GM19238 (cell line): ENCODE results near the gene TMPRSS3.
"Not testable (repeated sequence)": the region's sequence is repeated elsewhere in the genome, so short reads cannot be mapped to it uniquely, and the experiment has no call there.

Experiments
- DNase-seq: peaks from one replicate; pipeline ENCODE4 v3.0.0; 2011; ENCODE audit warnings: low spot score; ENCODE audit not compliant: insufficient read length

The TMPRSS3 gene

DNA sequence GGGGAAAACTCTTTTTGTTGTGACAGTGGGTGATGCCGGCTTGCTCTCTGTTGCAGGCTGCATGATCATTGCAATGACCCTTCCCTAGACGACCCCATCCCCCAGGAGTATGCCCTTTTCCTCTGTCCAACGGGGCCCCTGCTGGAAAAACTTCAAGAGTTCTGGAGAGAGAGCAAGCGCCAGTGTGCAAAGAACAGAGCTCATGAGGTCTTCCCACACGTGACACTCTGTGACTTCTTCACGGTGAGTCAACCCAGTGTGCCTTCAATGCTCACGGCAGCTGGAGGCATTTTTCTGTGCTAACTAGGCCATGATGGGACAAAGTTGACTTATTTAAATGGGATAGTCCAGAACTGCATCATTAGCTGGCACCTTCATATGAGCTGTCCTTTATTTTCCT lies 13.5 kb upstream of the TMPRSS3 start:
- DNase-seq = no peak

DNA sequence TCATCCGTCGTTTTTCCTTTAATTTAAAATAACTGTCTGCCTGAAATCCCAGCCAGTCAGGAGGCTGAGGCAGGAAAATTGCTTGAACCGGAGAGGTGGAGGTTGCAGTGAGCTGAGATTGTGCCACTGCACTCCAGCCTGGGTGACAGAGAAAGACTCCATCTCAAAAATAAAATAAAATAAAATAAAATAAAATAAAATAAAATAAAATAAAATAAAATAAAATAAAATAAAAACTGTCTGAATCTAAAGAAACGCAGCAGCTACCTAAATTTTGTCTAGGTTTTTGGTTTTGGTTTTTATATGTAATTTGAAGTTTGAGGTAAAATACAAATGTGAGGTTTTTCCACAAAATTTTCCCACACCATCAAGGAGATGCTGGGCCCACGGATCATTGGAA lies 12.9 kb upstream of the TMPRSS3 start:
- not testable (repeated sequence) for DNase-seq

DNA sequence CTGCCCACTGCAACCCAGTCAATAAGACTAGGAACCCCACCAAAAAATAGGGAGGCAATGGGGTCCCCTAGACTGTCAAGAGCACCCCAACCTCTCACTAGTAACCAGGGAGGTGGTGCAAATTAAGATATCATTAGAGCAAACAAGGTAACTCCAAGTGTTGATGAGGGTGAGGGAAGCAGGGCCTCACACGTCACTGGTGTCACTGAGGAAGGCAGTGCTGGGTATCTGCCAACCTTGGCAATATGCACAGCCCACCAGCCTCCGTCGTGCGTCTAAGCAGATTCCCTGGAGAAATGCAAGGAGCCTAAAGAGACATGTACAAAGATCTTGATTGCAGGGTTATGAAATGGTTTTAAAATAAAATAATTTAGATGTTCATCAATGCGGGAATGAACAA lies 11.6 kb upstream of the TMPRSS3 start:
- DNase-seq = no peak

DNA sequence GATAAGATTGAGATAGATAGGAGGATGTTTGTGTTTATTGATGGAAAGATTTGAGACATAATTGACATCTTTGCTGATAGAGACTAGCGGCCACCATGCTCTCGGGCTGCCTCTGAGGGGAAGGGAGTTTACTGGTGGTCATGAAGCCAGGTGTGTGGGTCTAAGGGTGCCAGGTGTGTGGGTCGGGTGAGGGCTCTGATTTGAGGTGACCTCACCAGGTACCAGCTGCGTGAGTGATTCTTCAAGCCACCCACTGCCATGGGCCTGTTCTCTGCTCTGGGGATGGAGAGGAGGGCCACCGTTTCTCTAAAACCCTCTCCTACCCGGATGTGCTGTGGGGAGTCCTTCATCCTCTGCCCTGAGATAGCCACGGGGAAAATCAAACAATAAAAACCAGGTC lies 11.0 kb upstream of the TMPRSS3 start:
- no peak for DNase-seq

DNA sequence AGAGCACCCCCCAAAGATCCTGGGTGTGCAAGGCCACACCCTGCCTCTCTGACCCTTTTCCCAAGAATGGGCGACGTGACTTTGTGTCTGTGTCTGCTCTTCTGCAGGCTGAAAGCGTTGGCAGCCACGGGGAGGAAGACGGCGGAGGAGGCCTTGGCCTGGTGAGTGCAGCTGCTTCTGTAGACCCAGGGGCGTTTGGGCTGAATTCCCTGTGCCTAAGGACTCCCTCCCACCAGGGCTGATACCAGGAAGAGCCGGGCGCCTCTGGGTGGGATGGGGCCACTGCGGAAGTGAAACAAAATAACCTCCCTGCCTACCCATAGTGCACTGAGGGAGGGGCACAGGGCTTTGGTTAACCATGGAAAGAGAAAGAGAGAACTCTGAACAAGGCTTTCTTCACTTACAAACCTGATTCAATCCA lies 10.4 kb upstream of the TMPRSS3 start:
- DNase-seq = no peak

DNA sequence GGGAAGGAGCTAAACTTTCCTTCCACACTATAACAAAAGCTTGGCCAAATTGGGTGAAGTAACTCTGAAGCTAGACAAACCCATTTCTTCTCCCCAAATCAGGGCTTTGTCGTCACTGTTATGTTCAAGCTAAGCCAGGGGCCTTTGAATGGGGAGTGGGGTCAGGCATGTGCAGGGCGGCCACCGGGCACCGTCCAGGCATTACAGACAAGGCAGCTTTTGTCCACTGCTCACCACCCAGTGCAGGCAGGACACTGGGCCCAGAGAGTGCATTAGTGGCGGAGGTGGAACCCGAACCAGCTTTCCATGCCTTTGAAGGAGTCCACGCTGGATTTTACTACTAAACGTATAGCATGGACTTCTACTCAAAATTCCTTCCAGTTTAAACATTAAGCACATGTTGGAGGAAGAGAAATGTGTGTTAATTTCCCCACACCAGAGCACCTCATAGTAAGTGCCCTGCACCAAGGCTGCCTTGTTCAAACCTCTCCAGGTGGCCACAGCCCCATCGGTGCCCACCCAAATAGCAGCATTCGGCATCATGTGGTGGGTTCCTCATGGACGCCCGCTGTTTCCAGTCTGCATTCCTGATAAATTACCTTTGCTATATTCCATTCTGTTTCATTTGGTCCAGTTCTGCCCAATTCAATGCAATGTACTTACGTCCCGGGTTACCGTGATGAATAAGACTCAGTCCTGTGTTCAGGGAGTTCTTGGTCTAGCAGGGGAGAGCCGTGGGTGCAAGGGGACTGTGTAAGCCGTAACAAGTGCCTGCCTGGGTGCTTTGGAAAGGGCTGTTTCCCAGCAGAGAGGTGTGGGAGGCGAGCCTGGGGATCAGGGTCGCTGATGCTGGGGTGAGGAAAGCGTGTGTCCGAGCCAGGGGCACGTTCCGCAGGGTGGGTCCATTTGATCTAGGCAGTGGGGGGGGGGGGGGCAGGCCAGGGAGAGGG lies 9.5 kb upstream of the TMPRSS3 start:
- DNase-seq = no peak

DNA sequence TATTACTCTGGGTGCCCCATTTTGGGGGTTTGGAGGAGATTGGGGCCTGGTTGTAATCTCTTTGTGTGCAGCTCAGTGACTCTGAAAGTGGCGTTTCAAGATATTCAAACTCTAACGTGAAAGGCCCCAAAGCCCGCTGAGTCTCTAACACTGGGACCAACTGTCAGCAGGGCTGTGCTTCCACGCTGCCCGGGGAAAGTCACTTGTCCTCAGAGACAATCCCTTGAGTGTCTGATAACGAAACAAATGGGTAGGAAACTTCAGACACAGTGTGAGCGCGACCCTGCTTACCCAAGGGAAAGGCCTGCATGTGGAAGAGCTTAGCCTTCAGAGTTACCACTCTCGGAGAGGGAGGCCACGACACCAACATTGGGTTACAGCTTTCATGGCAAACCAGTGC lies 8.7 kb upstream of the TMPRSS3 start:
- no peak for DNase-seq

DNA sequence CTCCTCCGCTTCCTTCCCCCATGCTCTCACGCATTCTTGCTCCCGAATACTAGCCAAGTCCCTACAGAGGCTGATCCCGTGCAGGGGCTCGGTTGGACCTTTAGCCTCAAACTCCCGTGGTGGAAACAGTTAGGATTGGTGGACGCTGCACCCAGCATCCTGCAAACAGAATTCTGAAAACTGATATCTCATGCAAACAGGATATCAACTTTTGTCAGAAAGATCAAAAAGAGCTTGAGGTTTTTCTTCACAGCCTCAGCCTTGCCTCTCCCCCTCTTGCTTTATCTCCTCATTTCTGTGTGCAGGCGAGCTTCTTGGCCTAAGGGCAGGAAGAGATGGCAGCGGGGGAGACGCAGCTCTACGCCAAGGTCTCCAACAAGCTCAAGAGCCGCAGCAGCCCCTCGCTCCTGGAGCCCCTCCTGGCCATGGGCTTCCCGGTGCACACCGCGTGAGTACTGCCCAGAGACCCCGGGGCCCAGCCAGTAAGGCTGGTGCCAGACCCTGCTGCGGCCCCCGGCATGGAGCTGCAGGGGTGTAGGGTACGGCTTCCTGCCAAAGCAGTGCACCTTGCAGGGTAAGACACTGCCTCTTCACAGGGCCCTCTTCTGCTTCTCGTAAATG lies 7.9 kb upstream of the TMPRSS3 start, which contains the start of gene UBASH3A:
TSS of gene UBASH3A (plus strand) at position 292 of the 621 bp plus-strand sequence. CDS start at position 336, 44 bp downstream.
- no peak for DNase-seq

DNA sequence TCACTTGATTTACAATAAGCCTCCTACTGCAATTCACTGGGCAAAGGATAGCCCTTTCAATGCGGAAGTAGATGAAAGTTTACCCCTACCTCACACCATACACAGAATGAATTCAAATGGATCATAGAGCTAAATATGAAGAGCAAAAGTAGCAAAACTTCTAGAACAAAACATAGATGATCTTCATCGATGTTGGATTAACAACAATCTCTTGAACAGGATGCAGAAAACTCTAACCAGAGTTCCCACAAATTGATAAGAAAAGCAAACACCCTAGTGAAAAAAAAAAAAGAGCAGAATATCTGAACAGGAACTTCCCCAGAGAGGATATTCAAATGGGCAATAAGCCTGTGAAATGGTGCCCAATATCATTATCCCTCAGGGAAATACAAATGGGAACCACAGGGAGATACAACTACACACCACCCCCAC lies 6.0 kb upstream of the TMPRSS3 start:
- DNase-seq = no peak

DNA sequence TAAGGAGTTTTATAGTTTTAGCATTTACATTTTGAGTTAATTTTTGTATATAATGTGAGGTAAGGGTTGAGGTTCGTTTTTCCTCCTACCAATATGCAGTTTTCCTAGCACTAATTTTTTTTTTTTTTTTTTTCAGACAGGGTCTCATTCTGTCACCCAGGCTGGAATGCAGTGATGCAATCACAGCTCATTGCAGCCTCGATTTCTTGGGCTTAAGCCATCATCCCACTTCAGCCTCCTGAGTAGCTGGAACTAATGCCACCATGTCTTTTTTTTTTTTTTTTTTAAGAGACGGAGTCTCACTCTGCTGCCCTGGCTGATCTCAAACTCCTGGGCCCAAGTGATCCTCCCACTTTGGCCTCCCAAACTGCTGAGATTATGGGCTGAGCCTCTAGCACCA lies 5.3 kb upstream of the TMPRSS3 start:
- DNase-seq = no peak

DNA sequence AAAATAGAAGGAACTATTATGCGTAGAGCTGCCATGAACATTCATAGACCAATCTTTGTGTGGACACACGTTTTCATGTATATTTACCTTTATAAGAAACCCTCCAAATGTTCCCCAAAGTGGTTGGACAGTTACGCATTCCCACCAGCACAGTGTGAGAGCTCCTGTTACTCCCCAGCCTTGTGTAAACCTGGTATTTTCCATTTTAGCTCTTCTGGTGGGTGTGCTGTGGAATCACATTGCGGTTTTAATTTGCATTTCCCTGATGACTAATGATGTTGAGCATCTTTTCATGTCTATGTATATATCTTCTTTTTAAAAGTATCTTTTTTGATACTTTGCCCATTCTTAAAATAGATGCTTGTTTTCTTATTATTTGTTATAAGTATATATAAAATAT lies 4.7 kb upstream of the TMPRSS3 start:
- DNase-seq = no peak

DNA sequence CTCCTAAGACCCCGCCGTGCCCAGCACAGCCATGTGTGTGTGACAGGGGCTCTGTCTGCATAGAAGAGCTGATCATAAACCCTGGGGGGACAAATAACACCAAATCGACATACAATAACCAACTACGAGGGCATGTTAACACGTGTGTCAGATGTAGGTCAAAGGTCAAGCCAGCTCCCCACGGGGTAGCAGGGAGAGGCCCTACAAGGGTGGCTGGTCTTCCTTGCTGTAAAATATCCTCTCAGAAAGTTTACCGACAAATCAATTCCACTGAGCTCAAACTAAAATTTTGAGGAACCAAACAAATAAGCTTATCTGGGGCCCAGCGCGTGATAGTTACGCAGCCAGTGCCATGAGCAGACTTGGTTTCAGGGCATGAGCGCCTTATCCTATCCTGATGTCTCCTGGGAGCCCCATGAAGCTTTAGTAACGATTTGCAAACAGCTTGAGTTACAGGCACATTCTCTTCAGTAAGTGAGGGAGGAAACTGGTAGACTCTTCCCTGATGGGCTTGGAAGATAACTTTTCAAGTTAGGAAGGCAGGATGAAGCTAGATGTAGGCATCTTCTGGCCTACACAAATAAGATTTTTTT lies 2.7 kb upstream of the TMPRSS3 start:
- DNase-seq = no peak

DNA sequence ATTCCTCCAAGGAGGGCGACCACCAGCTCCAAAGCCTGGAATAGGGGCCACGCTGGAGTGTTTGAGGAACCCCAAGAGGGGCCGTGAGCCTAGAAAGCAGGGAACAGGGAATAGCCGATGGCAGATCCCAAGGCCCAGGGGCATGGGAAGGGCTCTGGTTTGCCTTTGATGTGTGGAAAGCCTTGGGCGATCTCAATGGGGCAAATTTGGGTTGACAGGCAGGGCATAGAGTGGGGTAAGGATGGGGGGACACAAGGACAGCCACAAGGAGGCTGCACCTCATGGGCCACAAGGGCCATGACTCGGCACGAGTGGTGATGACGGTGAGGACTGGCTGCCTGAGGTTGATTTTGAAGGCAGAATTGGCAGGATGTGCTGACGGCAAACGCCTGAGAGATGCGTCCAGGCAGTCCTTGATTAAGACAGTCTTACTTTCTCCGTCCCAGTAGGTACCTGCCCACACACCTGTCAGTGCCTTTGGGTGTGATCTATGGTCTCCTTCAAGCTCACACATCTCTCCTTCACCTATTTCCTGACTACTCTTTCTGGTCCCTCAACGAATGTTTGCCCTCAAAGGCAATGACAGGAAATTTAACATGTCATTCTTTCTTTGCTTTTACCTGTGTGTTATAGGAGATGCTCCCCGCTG lies 2.0 kb upstream of the TMPRSS3 start:
- DNase-seq = no peak

DNA sequence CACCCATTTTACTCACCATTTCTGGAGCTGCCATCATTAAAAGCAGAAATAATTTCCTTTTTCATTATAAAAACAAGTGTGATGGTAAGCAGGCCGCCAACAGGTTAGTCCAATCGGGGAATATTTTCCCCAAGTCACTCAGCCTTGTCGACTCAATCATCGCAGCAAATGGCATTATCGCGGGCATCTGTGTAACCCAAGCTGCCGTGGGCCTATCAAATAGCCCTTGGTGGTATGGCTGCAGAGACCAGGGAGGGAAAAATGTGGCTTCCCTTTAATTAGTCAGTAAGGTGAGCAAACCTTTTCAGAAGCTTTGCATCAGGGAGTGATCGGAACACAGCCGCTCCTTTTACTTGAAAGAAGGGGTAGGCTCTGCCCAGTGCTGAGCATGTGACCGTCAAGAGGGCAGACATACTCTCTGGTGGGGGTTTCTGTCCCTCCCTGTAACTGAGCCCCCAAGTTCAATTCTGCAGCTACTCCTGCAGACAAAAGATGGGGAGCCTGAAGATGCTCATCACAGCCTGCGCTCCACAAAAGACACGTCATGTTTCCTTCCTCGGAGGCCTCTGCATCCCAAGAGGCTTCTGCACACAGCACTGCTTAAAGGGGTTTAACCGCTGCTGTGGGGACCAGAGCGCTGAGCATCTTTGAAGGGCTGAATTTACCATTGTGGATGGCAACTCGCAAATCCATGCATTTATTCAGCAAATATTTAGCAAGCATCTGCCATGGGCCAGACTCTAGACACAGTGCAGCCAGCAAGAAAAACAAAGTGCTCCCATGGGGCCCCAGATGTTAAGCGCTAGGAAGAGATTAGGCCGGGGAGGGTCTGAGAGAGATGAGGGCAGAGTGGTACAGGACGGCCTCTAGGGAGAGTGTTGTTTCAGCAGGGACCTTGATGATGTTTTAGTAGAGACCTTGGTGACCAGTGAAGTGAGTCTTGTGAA lies 1.2 kb upstream of the TMPRSS3 start:
- DNase-seq = no peak

DNA sequence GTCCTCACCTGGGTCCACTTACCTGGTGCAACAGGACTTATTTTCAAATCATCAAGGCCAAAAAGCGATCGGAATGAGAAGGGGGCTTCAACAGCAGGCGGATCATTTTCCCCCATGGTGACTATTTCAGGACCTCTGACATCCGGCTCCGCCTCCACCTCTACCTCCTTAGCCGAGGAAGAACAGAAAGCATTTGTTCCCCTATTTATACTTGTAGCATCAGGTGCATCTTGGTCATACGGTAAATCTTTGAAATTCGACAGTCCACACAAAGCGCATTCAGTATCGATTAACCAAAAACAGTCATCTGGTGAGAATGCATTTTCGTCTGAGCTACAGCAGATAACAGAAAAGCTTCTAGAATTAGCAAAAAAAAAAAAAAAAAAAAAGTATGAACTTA lies 550 bp downstream of the TMPRSS3 start:
- no peak for DNase-seq

DNA sequence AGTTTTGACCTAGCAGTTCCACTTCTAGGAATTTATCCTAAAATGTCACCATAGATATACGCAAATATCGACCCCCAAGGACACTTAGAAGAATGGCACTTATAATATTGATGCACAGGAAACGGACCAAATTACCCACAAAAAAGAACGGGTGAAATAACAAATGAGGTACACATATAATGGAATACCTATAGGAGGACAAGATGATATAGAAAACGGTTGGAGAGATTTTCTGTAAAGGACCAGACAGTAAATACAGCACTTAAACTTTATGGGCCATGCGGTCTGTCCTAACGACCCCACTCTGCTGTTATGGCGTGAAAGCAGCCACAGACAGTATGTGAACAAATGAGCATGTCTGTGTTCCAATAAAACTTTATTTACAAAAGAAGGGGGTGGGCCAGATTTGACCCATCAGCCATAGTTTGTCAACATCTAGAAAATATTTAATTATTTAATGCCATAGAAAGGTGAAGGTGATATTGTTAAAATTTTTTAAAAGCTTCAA lies 2.4 kb downstream of the TMPRSS3 start:
- no peak for DNase-seq

DNA sequence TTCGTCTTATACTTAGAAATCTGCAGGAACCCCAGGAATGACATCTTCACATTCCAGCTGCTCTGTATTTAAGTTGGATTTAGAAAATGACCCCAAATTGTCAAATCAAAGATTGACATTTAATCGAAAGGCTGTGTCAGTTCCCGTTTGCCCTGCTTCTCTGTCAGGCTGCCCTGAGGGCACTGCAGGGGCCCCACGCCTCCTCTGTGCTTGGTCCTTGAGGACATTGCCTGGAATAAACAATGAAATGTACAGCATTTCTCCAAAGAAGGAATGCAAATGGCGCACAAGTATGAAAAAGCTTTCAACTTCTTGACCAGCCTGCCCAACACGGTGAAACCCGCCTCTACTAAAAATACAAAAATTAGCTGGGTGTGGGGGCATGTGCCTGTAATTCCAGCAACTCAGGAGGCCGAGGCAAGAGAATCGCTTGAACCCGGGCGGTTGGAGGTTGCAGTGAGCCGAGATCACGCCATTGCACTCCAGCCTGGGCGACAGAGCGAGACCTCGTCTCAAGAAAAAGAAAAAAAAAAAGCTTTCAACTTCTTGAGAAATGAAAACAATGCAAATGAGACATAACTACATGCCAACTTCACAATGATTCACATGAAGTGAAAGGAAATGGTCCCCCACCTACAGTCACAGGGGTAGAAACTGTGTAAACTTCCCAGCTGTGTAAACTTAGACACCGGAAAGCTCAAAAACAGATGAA lies 3.0 kb downstream of the TMPRSS3 start:
- DNase-seq = peak; percentile 48

DNA sequence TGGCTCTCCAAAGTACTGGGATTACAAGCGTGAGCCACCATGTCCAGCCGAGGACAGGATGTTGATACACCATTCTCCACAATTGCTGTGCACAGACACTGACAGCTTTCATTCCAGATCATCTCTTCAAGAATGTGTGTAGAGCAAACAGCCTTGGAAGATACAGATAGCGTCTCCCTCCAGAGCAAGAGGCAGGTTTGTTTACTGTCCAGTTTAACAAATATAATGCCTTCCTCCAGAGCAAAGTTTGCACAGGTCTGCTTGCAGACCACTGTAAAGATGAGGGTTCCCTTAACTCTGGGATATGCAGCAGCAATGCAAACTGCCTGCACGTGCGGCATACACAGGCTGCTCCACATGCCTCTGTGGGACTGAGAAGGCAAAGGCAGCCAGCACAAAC lies 4.6 kb downstream of the TMPRSS3 start:
- no peak for DNase-seq

DNA sequence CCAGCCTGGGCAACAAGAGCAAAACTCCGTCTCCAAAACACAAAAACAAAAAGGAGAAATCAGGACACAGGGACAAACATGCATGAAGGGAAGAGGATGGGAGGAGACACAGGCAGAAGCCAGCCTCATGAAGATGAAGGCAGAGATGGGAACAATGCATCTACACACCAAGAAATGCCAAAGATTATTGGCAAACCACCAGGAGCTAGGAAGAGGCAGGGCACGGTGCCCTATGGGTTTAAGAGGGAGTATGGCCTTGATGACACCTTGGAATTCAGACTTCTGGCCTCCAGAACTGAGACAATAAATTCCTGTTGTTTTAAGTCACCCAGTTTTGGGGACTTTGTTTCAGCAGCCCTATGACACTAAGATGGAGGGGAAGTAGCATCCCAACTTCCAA lies 5.2 kb downstream of the TMPRSS3 start:
- no peak for DNase-seq

DNA sequence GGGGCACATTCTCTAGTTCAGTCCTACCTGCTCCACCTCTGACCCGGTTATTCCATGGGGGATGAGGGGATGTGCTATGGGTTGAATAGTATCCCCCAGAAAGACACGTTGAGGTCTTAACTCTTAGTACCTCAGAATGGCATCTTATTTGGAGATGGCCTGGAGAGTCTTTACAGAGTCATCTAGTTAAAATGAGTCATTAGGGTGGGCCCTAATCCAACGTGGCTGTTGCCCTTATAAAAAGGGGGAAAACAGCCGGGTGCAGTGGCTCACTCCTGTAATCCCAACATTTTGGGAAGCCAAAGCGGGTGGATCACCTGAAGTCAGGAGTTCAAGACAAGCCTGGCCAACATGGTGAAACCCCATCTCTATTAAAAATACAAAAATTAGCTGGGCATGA lies 5.7 kb downstream of the TMPRSS3 start:
- DNase-seq = no peak
